OCI-LY7 (cell line): ENCODE results near the gene MSH2. TPM values are rescaled to one million over a fixed set of nuclear protein-coding genes. Genes with fewer than 3 reads are reported as not detected.
"Not testable (repeated sequence)": the region's sequence is repeated elsewhere in the genome, so short reads cannot be mapped to it uniquely, and the experiment has no call there.

Experiments
- BruUV-seq: library from RNA; stranded (reverse); fragments of 400-500 nt; replicated peaks from 2 replicates; lab custom pipeline; 2021; lab: Mats Ljungman, UMichigan
- CTCF ChIA-PET: fragments of 300-600 bp; sonication (Branson Sonifier 250); formaldehyde crosslinking; loops from one replicate; lab custom pipeline; 2022; ENCODE audit warnings: antibody characterized with exemption; ENCODE audit not compliant: unreplicated experiment; lab: Charles Lee
- POLR2A ChIA-PET: fragments of 300-600 bp; sonication (Branson Sonifier 250); formaldehyde crosslinking; loops from one replicate; lab custom pipeline; 2022; ENCODE audit warnings: antibody characterized with exemption; lab: Charles Lee
- DNase-seq: peaks from one replicate; pipeline ENCODE4 v3.0.0-alpha.2; 2015; ENCODE audit warnings: low spot score
- H2AFZ ChIP-seq: fragments of 200-600 bp; sonication (generic), shearing (Covaris generic); 2 replicates; pipeline ENCODE4 v1.6.1; 2014; ENCODE audit warnings: mild to moderate bottlenecking, antibody characterized with exemption, low read length, moderate library complexity
- H3K27ac ChIP-seq: fragments of 200-600 bp; sonication (generic); 2 replicates; pipeline ENCODE4 v1.5.1; 2014; ENCODE audit warnings: mixed run types, low read depth, mild to moderate bottlenecking, moderate library complexity, low read length, inconsistent platforms; ENCODE audit not compliant: poor library complexity, severe bottlenecking
- H3K36me3 ChIP-seq: fragments of 200-600 bp; sonication (generic); 2 replicates; pipeline ENCODE4 v1.6.1; 2014; ENCODE audit warnings: mild to moderate bottlenecking, antibody characterized with exemption, low read length, moderate library complexity, mixed read lengths; ENCODE audit not compliant: insufficient read depth
- H3K4me1 ChIP-seq: fragments of 200-600 bp; sonication (generic); 2 replicates; pipeline ENCODE4 v1.5.1; 2014; ENCODE audit warnings: mild to moderate bottlenecking, low read length; ENCODE audit not compliant: insufficient read depth, poor library complexity, severe bottlenecking
- H3K4me2 ChIP-seq: fragments of 200-600 bp; sonication (generic); 2 replicates; pipeline ENCODE4 v1.6.1; 2014; ENCODE audit warnings: mild to moderate bottlenecking, low read length
- H3K4me3 ChIP-seq: fragments of 200-600 bp; sonication (generic); 2 replicates; pipeline ENCODE4 v1.5.1; 2014; ENCODE audit warnings: mild to moderate bottlenecking, low read depth, low read length; ENCODE audit not compliant: poor library complexity, severe bottlenecking
- H3K79me2 ChIP-seq: fragments of 200-600 bp; sonication (generic); 2 replicates; pipeline ENCODE4 v1.6.1; 2016; ENCODE audit warnings: low read depth, mild to moderate bottlenecking, low read length, moderate library complexity, mixed read lengths; ENCODE audit not compliant: insufficient read depth
- H3K9me2 ChIP-seq: fragments of 200-600 bp; sonication (generic); 2 replicates; pipeline ENCODE4 v1.6.1; 2016; ENCODE audit warnings: mild to moderate bottlenecking, low read length, mixed read lengths; ENCODE audit not compliant: insufficient read depth
- H3K9me3 ChIP-seq: fragments of 200-600 bp; sonication (generic); 2 replicates; pipeline ENCODE4 v1.6.1; 2014; ENCODE audit warnings: mild to moderate bottlenecking, mixed run types, low read length, mixed read lengths
- H4K20me1 ChIP-seq: fragments of 200-600 bp; sonication (generic); 2 replicates; pipeline ENCODE4 v1.6.1; 2014; ENCODE audit warnings: mild to moderate bottlenecking, antibody characterized with exemption, low read length, moderate library complexity, mixed read lengths; ENCODE audit not compliant: insufficient read depth
- CTCF ChIP-seq: fragments of 200-600 bp; sonication (generic); conservative IDR thresholded peaks from 2 replicates; pipeline ENCODE4 v1.5.1; 2014; ENCODE audit warnings: mild to moderate bottlenecking, antibody characterized with exemption, low read length, moderate library complexity, mixed read lengths
- EZH2phosphoT487 ChIP-seq: fragments of 200-600 bp; sonication (generic); IDR thresholded peaks from 2 replicates; pipeline ENCODE4 v1.6.1; 2018; ENCODE audit warnings: low read depth, borderline replicate concordance, mild to moderate bottlenecking, mixed run types, antibody characterized with exemption, low read length, moderate library complexity, mixed read lengths
- intact Hi-C: fragments of 100-400 bp; cut with micrococcal nuclease; formaldehyde crosslinking; loops from one replicate; pipeline ENCODE4 v1.10.0; 2022; ENCODE audit not compliant: unreplicated experiment
- total RNA-seq, 2 experiments: library from RNA; depleted of rRNA in 1 of 2; stranded (reverse); fragments of >200 nt in 1 of 2; shearing (Covaris generic) in 1 of 2; gene quantifications; 2 replicates each; pipeline ENCODE4 v1.2.3, GENCODE V29; 2014 to 2022

Gene MSH2
- total RNA-seq, 2 experiments from 2014 or later: 96.8 to 97.8 TPM

GRCh38 chr2:47404356-47404755, 1.4 kb downstream of the MSH2 start:
- TF ChIP-seq EZH2phosphoT487 (no peak), CTCF (no peak)
- Histone ChIP-seq H3K4me2 (peak overlapping the region; percentile 84), H3K79me2 (peaks cover 58% of the 10 kb centered on the region), H3K4me1 (peaks cover 20% of the 10 kb centered on the region), H3K36me3 (peaks cover 40% of the 10 kb centered on the region), H3K9me3 (peaks cover 16% of the 10 kb centered on the region; the same call in 1 of the 2 replicates), H2AFZ (no peak overlapping the region), H3K4me3 (peak overlapping the region; percentile 86), H4K20me1 (peaks cover 8% of the 10 kb centered on the region; the same call in 1 of the 2 replicates), H3K27ac (peak overlapping the region; percentile 68), H3K9me2 (no peaks in the 10 kb centered on the region)
- TSS peak; percentile 63 for BruUV-seq
- POLR2A ChIA-PET: interaction anchor here (0.6 to 2.1 kb wide), 10 partner anchors 8 to 446 kb away, joined by 3 to 7 read pairs (median 4); no protein-coding TSS in a partner anchor
- intact Hi-C loops: loop anchor here (5.0 kb wide), 3 partner anchors 253 to 378 kb away; partner anchors contain the start of gene MSH6
- DNase-seq: peak; percentile 36
- CTCF ChIA-PET: interaction anchor here (0.6 to 0.7 kb wide), 2 partner anchors 99 to 319 kb away, joined by 3 read pairs; no protein-coding TSS in a partner anchor

- H4K20me1 ChIP-seq: peaks cover 8% of the 10 kb centered on the region; the same call in 1 of the 2 replicates
- H3K27ac ChIP-seq: no peak overlapping the region
- no peaks in the 10 kb centered on the region for H3K9me2 ChIP-seq
- peaks cover 16% of the 10 kb centered on the region; the same call in 1 of the 2 replicates for H3K9me3 ChIP-seq
- H3K4me1 ChIP-seq: peaks cover 20% of the 10 kb centered on the region
- ChIA-PET POLR2A (interaction anchor here (0.6 kb wide), 1 partner anchor 9 kb away, joined by 5 read pairs; no protein-coding TSS in a partner anchor), CTCF (no interaction called here)
- H2AFZ ChIP-seq: no peak overlapping the region
- H3K79me2 ChIP-seq: peaks cover 65% of the 10 kb centered on the region
- intact Hi-C loops: no loop called here
- no TSS peak for BruUV-seq
- peaks cover 54% of the 10 kb centered on the region for H3K36me3 ChIP-seq
- peak overlapping the region; percentile 31 for H3K4me3 ChIP-seq
- no peak for DNase-seq
- TF ChIP-seq CTCF (no peak), EZH2phosphoT487 (no peak)
- peak overlapping the region; percentile 49 for H3K4me2 ChIP-seq
Observed at GRCh38 chr2:47405757-47406156, 2.8 kb downstream of the MSH2 start.

GRCh38 chr2:47406649-47407330, 3.8 kb downstream of the MSH2 start:
- CTCF ChIA-PET, H4K20me1 ChIP-seq, H3K9me2 ChIP-seq, DNase-seq, H2AFZ ChIP-seq, H3K4me3 ChIP-seq, H3K27ac ChIP-seq, intact Hi-C loops: not testable (repeated sequence)
- peaks cover 20% of the 10 kb centered on the region for H3K4me1 ChIP-seq
- peak overlapping the region; percentile 43; the same call in 1 of the 2 replicates for H3K4me2 ChIP-seq
- TSS peak; percentile 38 for BruUV-seq
- POLR2A ChIA-PET: interaction anchor here (1.7 kb wide), 1 partner anchor 12 kb away, joined by 5 read pairs; no protein-coding TSS in a partner anchor
- peaks cover 65% of the 10 kb centered on the region for H3K79me2 ChIP-seq
- peaks cover 16% of the 10 kb centered on the region; the same call in 1 of the 2 replicates for H3K9me3 ChIP-seq
- peaks cover 65% of the 10 kb centered on the region for H3K36me3 ChIP-seq

- CTCF ChIA-PET, intact Hi-C loops: not testable (repeated sequence)
- peaks cover 65% of the 10 kb centered on the region for H3K79me2 ChIP-seq
Observed at GRCh38 chr2:47407976-47408375, 5.0 kb downstream of the MSH2 start.

More at GRCh38 chr2:47407976-47408375, 5.0 kb downstream of the MSH2 start:
- H3K4me2 ChIP-seq, H3K9me2 ChIP-seq, H2AFZ ChIP-seq, DNase-seq, H3K27ac ChIP-seq, H4K20me1 ChIP-seq, H3K4me3 ChIP-seq: not testable (repeated sequence)
- peaks cover 76% of the 10 kb centered on the region for H3K36me3 ChIP-seq
- BruUV-seq: TSS peak; percentile 24
- POLR2A ChIA-PET: interaction anchor here (0.8 kb wide), 1 partner anchor 112 kb away, joined by 3 read pairs; no protein-coding TSS in a partner anchor
- peaks cover 16% of the 10 kb centered on the region; the same call in 1 of the 2 replicates for H3K9me3 ChIP-seq
- H3K4me1 ChIP-seq: peaks cover 12% of the 10 kb centered on the region
